KOPT-K1 (cell line): ENCODE results near the gene ABCC4.

Experiments
- H3K27ac ChIP-seq: fragments of 200-600 bp; sonication (generic); 2 replicates; pipeline ENCODE4 v1.5.1; 2016; ENCODE audit warnings: antibody characterized with exemption, mild to moderate bottlenecking, low read depth, low read length; ENCODE audit not compliant: poor library complexity, severe bottlenecking
- H3K36me3 ChIP-seq: fragments of 200-600 bp; sonication (generic); 2 replicates; pipeline ENCODE4 v1.5.1; 2017; ENCODE audit warnings: antibody characterized with exemption, mild to moderate bottlenecking, low read length, moderate library complexity; ENCODE audit not compliant: insufficient read depth
- H3K9me3 ChIP-seq: fragments of 200-600 bp; sonication (generic); 2 replicates; pipeline ENCODE4 v1.5.1; 2017; ENCODE audit warnings: antibody characterized with exemption, low read length, mild to moderate bottlenecking; ENCODE audit not compliant: insufficient read depth, poor library complexity, severe bottlenecking

The ABCC4 gene

DNA sequence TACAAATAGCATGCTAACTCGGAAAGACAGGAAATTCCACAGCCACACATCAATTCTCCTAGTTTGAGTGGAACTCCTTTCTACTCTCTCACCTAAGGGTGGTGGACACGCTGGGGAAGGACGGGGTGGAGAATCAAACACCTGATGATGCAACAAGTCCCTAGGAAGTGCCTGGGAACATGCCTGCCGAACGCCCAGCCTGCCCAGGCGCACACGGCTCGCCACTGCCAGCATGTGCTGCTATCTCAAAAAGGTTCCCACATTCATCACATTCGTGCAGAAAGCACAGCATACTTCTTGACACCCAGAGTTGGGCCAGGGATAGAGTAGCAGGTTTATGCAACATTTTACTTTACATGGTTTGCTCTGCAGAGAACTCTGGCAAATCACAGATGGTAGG lies 164.6 kb downstream of the ABCC4 start:
- Histone ChIP-seq H3K36me3 (peaks cover 6% of the 10 kb centered on the region; the same call in 1 of the 2 replicates), H3K27ac (no peak overlapping the region)

DNA sequence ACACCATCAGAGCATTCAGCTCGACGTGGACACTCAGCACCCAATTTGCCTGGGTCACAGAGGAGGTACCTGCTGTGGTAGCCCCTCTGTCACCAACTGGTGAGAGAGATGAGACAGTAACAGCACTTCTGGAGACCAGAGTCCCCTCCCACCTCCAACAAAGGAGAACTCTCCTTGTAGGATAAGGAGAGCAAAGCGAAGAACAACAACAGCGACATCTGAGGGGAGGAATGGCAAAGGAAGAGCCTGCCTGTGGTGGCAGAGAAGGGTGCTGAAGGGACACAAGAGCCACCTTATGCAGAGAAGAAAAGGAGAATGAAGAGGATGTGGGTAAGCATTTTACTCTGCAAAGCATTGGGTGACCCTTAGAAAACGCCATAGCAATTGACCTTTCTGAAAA lies 167.8 kb downstream of the ABCC4 start:
- 0 out of 2 replicates have a peak, but pooled peaks cover 4% of the 10 kb centered on the region for H3K36me3 ChIP-seq
- no peaks in the 10 kb centered on the region for H3K9me3 ChIP-seq
- H3K27ac ChIP-seq = no peak overlapping the region

More for the DNA sequence above, 164.6 kb downstream of the ABCC4 start:
- no peaks in the 10 kb centered on the region for H3K9me3 ChIP-seq

DNA sequence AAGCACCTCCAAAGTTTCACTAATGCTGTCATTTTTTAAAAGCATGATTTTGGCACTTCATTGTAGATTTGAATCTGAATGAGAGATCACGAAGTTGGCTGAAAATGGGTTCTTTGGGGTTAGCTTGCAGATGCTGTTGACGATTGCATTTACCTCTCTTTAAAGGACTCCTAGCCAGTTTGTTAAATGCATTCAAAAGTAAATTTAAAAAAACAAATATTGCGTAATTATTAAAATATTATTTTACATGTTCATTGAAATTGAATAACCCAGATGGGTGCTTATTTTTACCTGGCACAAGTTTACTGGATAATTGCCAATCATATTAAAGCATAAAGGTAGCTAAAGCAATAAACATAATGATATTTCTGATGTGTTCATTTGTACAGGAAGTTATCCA lies 172.2 kb downstream of the ABCC4 start:
- H3K27ac ChIP-seq = no peak overlapping the region
- 0 out of 2 replicates have a peak, but pooled peaks cover 5% of the 10 kb centered on the region for H3K36me3 ChIP-seq
- H3K9me3 ChIP-seq = no peaks in the 10 kb centered on the region

DNA sequence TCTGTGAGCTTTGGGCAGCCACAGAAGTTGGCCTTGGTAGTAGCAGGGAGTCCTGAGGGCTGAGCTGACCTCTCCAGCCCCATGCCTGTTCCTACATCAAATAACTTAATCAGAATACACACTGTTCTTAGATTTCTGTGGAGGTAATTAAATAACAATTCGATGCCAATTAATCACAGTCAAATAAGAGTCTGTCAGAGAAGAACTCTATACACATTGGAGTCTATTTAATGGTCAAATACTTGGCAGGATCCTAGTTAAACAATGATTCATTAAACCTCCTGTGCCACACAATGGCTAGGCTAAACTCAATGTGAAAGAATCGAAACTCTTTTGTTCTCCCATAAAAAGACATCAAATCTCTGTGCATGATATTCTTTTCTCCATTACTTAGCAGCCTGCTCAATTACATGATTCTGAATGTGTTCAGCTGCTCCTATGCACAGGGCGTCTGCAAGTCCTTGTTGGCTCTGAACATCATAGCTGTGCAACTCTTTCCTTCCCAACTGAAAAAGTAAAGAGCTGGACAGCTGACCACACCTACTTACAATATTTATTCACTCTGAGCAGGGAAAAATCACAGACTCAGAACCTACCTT lies 173.1 kb downstream of the ABCC4 start:
- no peaks in the 10 kb centered on the region for H3K9me3 ChIP-seq
- H3K27ac ChIP-seq = no peak overlapping the region
- H3K36me3 ChIP-seq = 0 out of 2 replicates have a peak, but pooled peaks cover 5% of the 10 kb centered on the region

DNA sequence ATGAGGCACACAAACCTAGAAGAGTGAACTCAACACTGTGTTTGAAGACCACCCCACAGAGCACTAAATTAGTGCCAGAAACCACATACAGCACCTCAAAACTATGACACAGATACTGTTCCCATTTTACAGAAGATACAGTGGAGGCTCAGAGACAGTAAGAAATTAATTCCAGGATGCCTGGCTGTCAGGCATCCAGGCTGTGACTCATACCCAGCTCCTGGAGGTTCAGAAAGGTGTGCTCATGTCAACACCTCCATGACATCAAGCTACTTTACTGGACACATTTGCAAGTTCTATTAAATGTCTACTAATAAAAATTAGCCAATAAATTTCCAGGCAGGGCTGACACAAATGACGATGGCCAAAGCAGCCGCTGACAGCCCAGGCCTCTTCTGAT lies 176.3 kb downstream of the ABCC4 start:
- no peaks in the 10 kb centered on the region for H3K9me3 ChIP-seq
- 0 out of 2 replicates have a peak, but pooled peaks cover 5% of the 10 kb centered on the region for H3K36me3 ChIP-seq
- H3K27ac ChIP-seq = no peak overlapping the region

DNA sequence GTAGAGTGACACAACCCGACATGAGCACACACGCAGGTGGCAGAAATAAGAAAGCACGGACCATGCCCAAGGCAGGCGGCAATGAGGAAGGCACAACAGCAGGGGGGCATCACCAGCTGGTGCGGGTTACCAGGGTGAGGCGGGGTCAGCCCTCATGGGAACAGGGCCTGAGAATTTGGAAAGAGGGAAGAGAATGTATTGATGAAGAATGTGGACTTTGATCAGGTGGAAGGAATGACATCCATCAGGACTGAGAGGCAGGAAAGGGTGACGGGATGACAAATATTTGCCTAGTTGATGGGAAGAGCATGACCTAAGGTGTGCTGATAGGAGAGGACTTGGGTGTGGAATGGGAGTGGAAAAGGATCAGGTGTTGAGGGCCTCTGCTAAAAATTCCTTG lies 177.5 kb downstream of the ABCC4 start:
- Histone ChIP-seq H3K9me3 (no peaks in the 10 kb centered on the region), H3K27ac (no peak overlapping the region), H3K36me3 (0 out of 2 replicates have a peak, but pooled peaks cover 3% of the 10 kb centered on the region)

DNA sequence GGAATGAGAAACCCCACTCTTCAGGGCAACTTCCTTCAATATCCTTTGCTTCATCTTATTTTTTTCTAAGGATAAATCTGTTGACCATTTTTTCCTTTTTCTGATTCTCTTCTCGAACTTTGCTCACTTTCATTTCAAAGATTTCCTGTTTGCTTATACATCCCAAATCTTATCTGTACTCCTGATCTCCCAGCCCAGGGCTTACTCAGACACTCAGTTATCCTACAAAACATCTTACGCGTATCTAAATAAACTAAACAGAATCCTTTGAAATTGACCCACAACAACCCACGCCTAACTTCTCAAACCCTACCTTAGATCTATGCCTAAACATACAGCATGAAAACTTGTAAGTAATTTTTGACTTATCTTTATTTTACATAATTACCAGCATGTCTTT lies 179.2 kb downstream of the ABCC4 start:
- Histone ChIP-seq H3K27ac (no peak overlapping the region), H3K9me3 (no peaks in the 10 kb centered on the region), H3K36me3 (no peaks in the 10 kb centered on the region)

DNA sequence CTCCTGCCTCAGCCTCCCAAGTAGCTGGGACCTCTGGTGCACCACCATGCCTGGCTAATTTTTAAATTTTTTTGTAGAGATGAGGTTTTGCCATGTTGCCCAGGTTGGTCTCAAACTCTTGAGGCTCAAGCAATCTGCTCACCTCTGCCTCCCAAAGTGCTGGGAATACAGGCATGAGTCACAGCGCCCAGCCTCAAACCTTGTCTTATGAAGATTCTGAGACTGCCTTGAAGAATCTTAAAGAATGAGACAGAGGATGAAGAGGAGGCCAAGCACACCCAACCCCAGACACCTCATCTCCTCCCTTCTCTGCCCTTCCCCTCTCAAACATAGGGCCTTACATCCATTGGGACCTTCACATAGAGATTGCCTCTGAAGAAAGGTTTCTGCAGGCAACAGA lies 179.7 kb downstream of the ABCC4 start:
- Histone ChIP-seq H3K27ac (no peak overlapping the region), H3K36me3 (no peaks in the 10 kb centered on the region), H3K9me3 (no peaks in the 10 kb centered on the region)

DNA sequence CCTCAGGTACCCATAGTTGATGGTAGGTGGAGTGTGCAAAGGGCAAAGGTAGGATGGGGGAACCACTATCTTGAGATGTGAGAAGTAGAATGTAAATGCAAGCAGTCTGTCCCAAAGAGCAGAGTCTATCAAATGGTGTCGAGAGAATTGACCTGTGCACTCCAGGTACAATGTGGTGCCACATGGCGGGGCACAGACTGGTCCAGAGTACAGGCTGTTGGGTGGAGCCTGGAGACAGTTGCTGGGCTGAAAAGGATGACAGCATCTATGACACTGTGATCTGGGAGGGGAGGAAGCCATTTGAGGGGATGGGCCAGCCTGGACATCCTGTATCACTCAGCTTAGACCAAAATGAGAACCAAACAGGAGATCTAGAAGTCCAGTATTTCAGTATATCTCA lies 180.6 kb downstream of the ABCC4 start:
- no peak overlapping the region for H3K27ac ChIP-seq
- no peaks in the 10 kb centered on the region for H3K9me3 ChIP-seq
- H3K36me3 ChIP-seq = 0 out of 2 replicates have a peak, but pooled peaks cover 1% of the 10 kb centered on the region

DNA sequence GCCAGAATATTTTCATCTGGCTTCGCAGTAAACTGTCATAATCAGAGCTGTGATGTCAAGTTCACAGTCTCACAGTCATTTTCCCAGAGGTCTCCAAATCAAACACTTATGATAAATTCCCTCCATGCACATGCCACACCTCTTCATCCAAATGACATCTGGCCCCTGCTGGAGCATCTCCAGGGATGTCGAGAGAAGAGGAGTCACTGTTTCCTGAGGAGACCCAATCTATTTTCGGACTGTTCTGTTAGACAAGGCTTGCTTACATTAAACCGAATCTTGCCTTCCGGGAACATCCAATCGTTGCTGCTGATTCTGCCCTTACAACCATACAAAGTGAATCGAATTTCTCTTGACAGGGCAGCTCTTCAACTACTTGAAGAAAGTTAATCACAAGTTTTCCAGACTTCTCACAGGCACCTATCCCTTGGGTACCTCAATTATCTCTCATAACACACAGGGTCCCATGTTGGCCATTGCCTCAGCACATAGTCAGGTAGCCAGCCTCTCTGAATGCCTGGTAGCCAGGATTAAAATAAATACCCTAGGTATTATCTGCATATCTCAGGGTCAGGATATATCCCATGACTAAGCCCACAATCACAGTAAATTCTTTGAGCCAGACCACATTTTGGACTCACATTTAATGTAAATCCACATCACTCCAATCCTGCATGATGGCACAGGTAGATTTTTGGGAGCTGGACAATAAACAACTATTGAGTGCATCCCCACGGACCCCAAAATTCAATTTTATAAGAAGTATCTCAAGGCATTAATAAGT lies 182.5 kb downstream of the ABCC4 start:
- Histone ChIP-seq H3K9me3 (no peaks in the 10 kb centered on the region), H3K27ac (no peak overlapping the region), H3K36me3 (0 out of 2 replicates have a peak, but pooled peaks cover 4% of the 10 kb centered on the region)

DNA sequence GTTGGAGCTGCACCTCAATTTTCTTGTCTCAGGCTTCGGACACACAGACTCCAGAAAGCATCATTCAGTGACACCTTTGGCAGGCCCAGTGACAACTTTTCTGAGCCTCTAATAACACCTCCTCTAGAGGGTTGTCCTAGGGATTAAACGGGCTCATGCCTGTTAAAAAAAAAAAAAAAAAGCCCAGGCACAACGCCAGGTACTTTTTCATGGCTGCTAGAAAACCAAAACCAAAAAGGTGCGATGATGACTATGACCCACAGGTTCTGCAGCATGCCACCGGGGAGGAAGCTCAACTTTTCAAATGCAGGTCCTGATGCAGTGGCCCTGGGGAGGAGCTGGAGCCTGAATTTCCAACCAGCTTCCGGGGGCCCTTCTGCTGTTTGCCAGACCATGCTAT lies 184.2 kb downstream of the ABCC4 start:
- no peaks in the 10 kb centered on the region for H3K9me3 ChIP-seq
- 0 out of 2 replicates have a peak, but pooled peaks cover 11% of the 10 kb centered on the region for H3K36me3 ChIP-seq
- H3K27ac ChIP-seq = no peak overlapping the region

DNA sequence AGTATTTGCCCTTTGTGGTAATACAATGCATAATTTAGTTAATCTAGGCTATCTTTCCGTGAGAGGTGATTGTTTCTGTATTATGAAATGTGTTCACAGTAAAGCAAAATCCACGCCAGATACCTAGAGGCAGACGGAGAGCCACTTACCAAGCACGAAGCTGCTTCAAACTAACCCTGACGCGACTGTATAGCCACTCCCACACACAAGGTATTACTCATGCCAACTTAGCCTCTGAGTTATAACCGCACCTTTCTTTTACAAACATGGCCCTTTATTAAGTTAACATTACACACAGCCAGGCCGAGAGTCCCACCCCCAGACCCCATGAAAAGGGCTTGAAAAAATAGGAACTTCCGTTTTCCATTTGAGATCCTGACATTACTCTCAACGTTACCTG lies 185.7 kb downstream of the ABCC4 start:
- Histone ChIP-seq H3K27ac (no peak overlapping the region), H3K9me3 (no peaks in the 10 kb centered on the region), H3K36me3 (0 out of 2 replicates have a peak, but pooled peaks cover 11% of the 10 kb centered on the region)

DNA sequence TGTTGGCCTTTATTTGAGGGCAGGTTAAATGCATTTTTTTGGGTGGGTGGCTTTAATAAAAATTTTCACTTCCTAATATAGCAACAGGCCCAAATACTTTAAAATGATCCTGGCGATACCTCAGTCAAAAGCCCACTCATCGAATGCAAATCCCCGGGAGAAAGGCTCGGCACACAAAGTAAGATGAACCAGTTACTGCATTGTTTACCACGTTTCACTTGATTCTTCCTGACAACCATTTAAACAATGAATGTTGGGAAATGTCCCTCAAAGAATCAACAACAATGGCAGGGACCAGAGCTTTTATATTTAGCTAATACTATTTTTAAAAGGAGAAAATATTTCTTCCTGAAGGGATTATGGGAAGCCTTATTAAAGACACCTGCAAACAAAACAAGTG lies 187.7 kb downstream of the ABCC4 start:
- Histone ChIP-seq H3K27ac (no peak overlapping the region), H3K9me3 (peaks cover 6% of the 10 kb centered on the region), H3K36me3 (peaks cover 11% of the 10 kb centered on the region; the same call in 1 of the 2 replicates)

DNA sequence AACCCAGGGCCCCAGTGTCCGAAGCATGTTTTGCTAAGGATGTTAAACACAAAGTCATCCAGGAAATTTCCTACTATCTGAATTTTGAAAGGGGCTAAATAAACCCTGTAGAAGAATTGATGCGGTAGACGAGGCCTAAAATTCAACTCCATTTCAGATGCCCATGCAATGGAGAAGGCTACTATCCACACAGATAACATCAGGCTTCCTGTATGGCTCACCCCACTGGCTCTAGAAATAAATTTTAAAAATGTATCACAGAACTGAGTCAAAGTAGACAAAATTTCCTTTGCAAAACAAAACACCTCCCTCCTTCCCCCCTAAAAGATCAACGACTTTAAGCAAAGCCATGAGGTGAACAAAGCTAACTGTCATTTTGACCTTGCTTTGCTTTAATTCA lies 188.4 kb downstream of the ABCC4 start:
- Histone ChIP-seq H3K27ac (no peak overlapping the region), H3K36me3 (peaks cover 11% of the 10 kb centered on the region; the same call in 1 of the 2 replicates), H3K9me3 (peaks cover 12% of the 10 kb centered on the region)

DNA sequence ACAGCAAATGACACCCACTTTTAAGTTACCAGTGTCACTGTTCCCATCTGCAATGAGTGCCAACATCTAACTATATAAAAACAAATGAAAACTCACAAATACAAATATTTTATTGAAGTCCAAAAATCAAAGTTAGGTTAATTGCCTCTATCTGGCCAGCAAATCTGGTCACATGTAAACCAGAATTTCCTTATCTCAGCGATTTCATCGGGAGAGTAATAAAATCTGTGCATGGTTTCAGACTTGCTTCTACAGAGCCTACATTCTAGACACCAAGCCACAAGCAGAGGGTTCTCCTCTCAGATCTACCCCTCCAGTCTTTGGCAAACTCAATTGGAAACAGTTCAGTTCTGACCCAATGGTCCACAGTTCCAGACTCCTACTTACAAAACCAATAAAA lies 189.6 kb downstream of the ABCC4 start:
- peaks cover 12% of the 10 kb centered on the region for H3K9me3 ChIP-seq
- H3K27ac ChIP-seq = no peak overlapping the region
- peaks cover 11% of the 10 kb centered on the region; the same call in 1 of the 2 replicates for H3K36me3 ChIP-seq
